Endothelial cell (in vitro differentiated cells): ENCODE results near the gene SEC14L2. TPM values are rescaled to one million over a fixed set of nuclear protein-coding genes. Genes with fewer than 3 reads are reported as not detected.

Experiments used
- DNase-seq: peaks from one replicate; pipeline ENCODE4 v3.0.0; 2021; ENCODE audit warnings: low spot score
- H3K27ac Mint-ChIP-seq: one replicate; pipeline ENCODE4 v1.8.0; 2021; ENCODE audit warnings: mixed read lengths, inconsistent platforms; ENCODE audit not compliant: unreplicated experiment
- H3K27me3 Mint-ChIP-seq: one replicate; pipeline ENCODE4 v1.8.0; 2021; ENCODE audit warnings: mild to moderate bottlenecking, moderate library complexity, mixed read lengths, inconsistent platforms; ENCODE audit not compliant: unreplicated experiment
- H3K36me3 Mint-ChIP-seq: one replicate; pipeline ENCODE4 v1.8.0; 2021; ENCODE audit warnings: mild to moderate bottlenecking, low read depth, mixed read lengths, inconsistent platforms; ENCODE audit not compliant: unreplicated experiment
- H3K4me1 Mint-ChIP-seq: one replicate; pipeline ENCODE4 v1.8.0; 2021; ENCODE audit warnings: mild to moderate bottlenecking, mixed read lengths, inconsistent platforms; ENCODE audit not compliant: unreplicated experiment
- H3K4me3 Mint-ChIP-seq: one replicate; pipeline ENCODE4 v1.8.0; 2021; ENCODE audit warnings: mild to moderate bottlenecking, mixed read lengths, inconsistent platforms; ENCODE audit not compliant: unreplicated experiment
- H3K9me3 Mint-ChIP-seq: one replicate; pipeline ENCODE4 v1.8.0; 2021; ENCODE audit warnings: mixed read lengths, inconsistent platforms; ENCODE audit not compliant: unreplicated experiment
- CTCF ChIP-seq: fragments of 200-600 bp; sonication (generic); IDR thresholded peaks from one replicate; pipeline ENCODE4 v1.5.0; 2021; ENCODE audit warnings: antibody characterized with exemption; ENCODE audit not compliant: unreplicated experiment
- total RNA-seq: library from RNA; stranded (reverse); fragmentation: NEBNext Ultra II Directional; extraction: Animal tissue kit (Norgen Biotek cat#: 25700); gene quantifications from one replicate; pipeline ENCODE4 v1.2.1, GENCODE V29; 2021; ENCODE audit not compliant: unreplicated experiment

Gene SEC14L2
- total RNA-seq, 1 donor from 2014 or later = 3.9 TPM

- no peak for TF ChIP-seq CTCF
These were observed 3.5 kb upstream of the SEC14L2 start for GRCh38 chr22:30393322-30393680.

GRCh38 chr22:30393885-30394284, 2.9 kb upstream of the SEC14L2 start:
- TF ChIP-seq CTCF = no peak
- Mint-ChIP-seq H3K4me3 (peak overlapping the region; percentile 31), H3K4me1 (peaks cover 16% of the 10 kb centered on the region), H3K27me3 (peaks cover 10% of the 10 kb centered on the region), H3K36me3 (no peaks in the 10 kb centered on the region), H3K27ac (no peak overlapping the region), H3K9me3 (no peaks in the 10 kb centered on the region)
- DNase-seq = no peak

More at GRCh38 chr22:30393322-30393680, 3.5 kb upstream of the SEC14L2 start:
- Mint-ChIP-seq H3K4me1 (peaks cover 13% of the 10 kb centered on the region), H3K27ac (no peak overlapping the region), H3K27me3 (peaks cover 10% of the 10 kb centered on the region), H3K36me3 (no peaks in the 10 kb centered on the region), H3K9me3 (no peaks in the 10 kb centered on the region), H3K4me3 (no peak overlapping the region)
- DNase-seq = no peak

- peaks cover 15% of the 10 kb centered on the region for H3K4me1 Mint-ChIP-seq
- H3K4me3 Mint-ChIP-seq = peak overlapping the region; percentile 76
- DNase-seq = no peak
- H3K9me3 Mint-ChIP-seq = no peaks in the 10 kb centered on the region
- H3K27ac Mint-ChIP-seq = no peak overlapping the region
- peaks cover 14% of the 10 kb centered on the region for H3K27me3 Mint-ChIP-seq
- no peaks in the 10 kb centered on the region for H3K36me3 Mint-ChIP-seq
- no peak for TF ChIP-seq CTCF
These were observed 1.1 kb downstream of the SEC14L2 start for GRCh38 chr22:30397656-30398635.

GRCh38 chr22:30398685-30399680, 2.2 kb downstream of the SEC14L2 start:
- no peak overlapping the region for H3K4me3 Mint-ChIP-seq
- peaks cover 15% of the 10 kb centered on the region for H3K4me1 Mint-ChIP-seq
- TF ChIP-seq CTCF = no peak
- DNase-seq = no peak
- no peaks in the 10 kb centered on the region for H3K36me3 Mint-ChIP-seq
- peaks cover 13% of the 10 kb centered on the region for H3K27me3 Mint-ChIP-seq
- H3K9me3 Mint-ChIP-seq = no peaks in the 10 kb centered on the region
- H3K27ac Mint-ChIP-seq = no peak overlapping the region
